NT2/D1 (cell line): Measurements from ENCODE around the gene PRR18.
A peak's percentile ranks its signal among the peaks of the same experiment; 100 is the strongest.

Experiments used
- DNase-seq: peaks from one replicate; pipeline ENCODE4 v3.0.0-alpha.2; 2011; ENCODE audit warnings: low read depth, low spot score
- H3K27me3 ChIP-seq: 2 replicates; pipeline ENCODE4 v1.6.0; 2011; ENCODE audit warnings: mild to moderate bottlenecking; ENCODE audit not compliant: insufficient read length, insufficient read depth
- H3K36me3 ChIP-seq: 2 replicates; pipeline ENCODE4 v1.6.1; 2011; ENCODE audit warnings: mild to moderate bottlenecking, low read length, mixed read lengths; ENCODE audit not compliant: insufficient read depth, insufficient read length
- H3K4me1 ChIP-seq: 2 replicates; pipeline ENCODE4 v1.5.1; 2011; ENCODE audit not compliant: insufficient read depth, insufficient read length
- H3K4me3 ChIP-seq: 2 replicates; pipeline ENCODE4 v1.5.1; 2011; ENCODE audit warnings: low read depth; ENCODE audit not compliant: insufficient read length
- H3K9ac ChIP-seq: 2 replicates; pipeline ENCODE4 v1.6.0; 2011; ENCODE audit warnings: low read depth; ENCODE audit not compliant: insufficient read length
- H3K9me3 ChIP-seq: 2 replicates; pipeline ENCODE4 v1.5.1; 2011; ENCODE audit warnings: mild to moderate bottlenecking, low read length; ENCODE audit not compliant: insufficient read depth
- SUZ12 ChIP-seq: IDR thresholded peaks from 2 replicates; pipeline ENCODE4 v1.6.1; 2011; ENCODE audit not compliant: insufficient read length, insufficient read depth; ENCODE audit errors: extremely low read depth
- YY1 ChIP-seq: IDR thresholded peaks from 2 replicates; pipeline ENCODE4 v1.6.1; 2011; ENCODE audit not compliant: insufficient read length, insufficient read depth
- ZNF274 ChIP-seq: IDR thresholded peaks from 2 replicates; pipeline ENCODE4 v1.6.1; 2011; ENCODE audit warnings: mild to moderate bottlenecking, low read depth, low read length

PRR18 gene

DNA sequence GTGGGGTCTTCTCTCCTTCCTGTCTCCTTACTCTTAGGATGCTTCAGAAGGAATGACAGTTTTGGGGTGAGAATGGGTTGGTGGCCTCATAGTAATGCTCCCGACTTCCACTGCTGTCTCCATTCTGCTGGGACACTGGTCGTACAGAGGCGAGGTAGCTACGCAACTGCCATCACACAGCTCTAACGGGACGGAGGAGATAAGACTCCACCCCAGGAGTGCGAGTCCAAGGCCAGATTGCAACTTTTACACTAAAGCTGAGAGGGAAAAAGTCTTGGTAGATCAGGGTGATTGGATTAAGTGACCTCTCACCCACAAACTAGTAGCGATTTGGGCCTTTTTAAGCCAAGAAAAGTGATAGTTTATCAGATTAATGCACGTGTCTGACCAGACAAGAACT is 1.8 kb upstream of the PRR18 start:
- Histone ChIP-seq H3K4me3 (no peak overlapping the region), H3K4me1 (peaks cover 6% of the 10 kb centered on the region), H3K9ac (no peak overlapping the region), H3K9me3 (no peaks in the 10 kb centered on the region), H3K36me3 (no peaks in the 10 kb centered on the region), H3K27me3 (peaks cover 48% of the 10 kb centered on the region)
- no peak for DNase-seq
- no peak for TF ChIP-seq SUZ12

DNA sequence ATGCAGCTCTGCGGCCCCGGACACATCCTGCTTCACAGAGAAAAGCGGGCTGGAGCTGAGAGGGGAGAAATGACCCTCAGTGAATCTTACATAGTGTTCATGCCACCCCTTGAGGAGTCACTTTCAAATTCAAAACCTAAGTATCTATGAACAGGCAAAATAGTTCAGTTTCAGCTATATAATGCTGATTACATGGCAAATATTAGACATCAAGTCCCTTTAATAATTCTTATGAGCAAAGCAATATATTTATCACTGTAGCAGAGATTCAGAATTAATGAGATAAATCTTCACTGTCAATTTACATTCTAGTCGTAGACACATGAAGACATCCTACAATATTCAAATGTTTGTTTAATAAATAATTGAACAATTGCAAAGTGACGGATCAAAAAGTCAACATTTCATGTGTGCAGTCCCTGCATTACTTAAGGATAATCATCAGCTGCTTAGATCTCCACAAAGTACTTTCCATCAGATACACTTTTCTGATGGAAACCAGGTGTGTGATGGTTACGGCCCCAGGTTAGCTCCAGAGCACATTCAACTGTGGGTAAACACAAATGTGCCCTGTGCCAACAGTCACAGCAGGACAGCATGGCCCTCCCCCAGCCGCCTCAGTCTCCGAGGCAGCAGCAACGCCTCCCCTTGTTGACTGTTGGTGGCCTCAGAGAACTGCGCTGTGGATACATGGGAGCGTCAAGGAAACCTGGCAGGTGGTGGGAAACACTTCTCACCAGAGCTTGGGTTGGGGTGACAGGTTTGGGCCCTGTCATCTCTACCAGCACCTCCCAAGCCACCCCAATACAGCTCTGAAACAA is 787 bp upstream of the PRR18 start:
- H3K36me3 ChIP-seq = no peaks in the 10 kb centered on the region
- H3K4me1 ChIP-seq = peaks cover 6% of the 10 kb centered on the region
- H3K9me3 ChIP-seq = no peaks in the 10 kb centered on the region
- H3K4me3 ChIP-seq = peak overlapping the region; percentile 49
- peaks cover 51% of the 10 kb centered on the region for H3K27me3 ChIP-seq
- no peak for TF ChIP-seq SUZ12
- no peak for TF ChIP-seq YY1
- TF ChIP-seq ZNF274 = no peak
- no peak for DNase-seq
- H3K9ac ChIP-seq = peak overlapping the region; percentile 64

DNA sequence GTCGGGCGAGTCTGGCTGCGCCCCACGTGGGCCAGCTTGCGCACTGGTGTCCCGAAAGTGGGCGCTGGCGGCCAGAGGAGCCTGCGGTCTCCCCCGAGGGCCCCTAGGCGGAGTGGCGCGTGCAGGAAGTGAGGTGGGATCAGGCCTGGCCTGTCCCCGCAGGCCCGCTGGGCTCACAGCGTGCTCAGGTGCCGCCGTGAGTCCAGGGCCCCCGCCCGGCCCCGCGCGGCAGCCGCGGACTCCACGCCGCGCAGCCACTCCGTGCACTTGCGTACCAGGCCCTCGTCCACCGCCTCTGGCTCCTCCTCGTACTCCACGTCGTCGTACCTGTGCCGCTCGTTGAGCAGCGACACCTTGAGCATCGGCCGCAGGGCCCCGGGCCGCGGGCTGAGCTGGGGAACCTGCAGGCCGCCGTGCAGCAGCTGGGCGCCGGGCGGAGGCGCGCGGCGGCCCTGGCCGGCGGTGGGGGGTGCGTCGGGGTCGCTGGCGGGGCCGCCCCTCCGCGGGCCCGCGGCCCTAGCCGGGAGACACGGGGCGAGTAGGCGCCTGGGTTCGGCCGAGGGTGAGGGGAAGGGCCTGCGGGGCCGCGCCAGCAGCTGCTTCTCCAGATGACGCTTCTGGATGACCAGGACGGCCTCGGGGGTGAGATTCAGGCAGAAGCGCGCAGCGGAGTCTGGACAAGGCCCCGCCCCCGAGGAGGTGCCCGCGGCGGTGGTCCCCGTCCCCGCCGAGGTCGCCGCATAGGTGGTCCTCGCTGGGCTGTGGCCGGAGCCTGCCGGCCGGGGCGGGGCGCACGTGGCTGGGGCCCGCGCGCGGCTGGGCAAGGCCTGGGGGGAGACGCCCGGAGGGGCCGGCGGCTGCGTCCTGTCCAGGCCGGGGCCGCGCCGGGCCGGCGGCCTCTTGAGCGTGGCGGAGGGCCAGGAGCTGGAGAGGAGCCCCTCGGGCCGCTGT is 835 bp downstream of the PRR18 start:
- Histone ChIP-seq H3K4me3 (peak overlapping the region; percentile 49), H3K9ac (peak overlapping the region; percentile 64)

DNA sequence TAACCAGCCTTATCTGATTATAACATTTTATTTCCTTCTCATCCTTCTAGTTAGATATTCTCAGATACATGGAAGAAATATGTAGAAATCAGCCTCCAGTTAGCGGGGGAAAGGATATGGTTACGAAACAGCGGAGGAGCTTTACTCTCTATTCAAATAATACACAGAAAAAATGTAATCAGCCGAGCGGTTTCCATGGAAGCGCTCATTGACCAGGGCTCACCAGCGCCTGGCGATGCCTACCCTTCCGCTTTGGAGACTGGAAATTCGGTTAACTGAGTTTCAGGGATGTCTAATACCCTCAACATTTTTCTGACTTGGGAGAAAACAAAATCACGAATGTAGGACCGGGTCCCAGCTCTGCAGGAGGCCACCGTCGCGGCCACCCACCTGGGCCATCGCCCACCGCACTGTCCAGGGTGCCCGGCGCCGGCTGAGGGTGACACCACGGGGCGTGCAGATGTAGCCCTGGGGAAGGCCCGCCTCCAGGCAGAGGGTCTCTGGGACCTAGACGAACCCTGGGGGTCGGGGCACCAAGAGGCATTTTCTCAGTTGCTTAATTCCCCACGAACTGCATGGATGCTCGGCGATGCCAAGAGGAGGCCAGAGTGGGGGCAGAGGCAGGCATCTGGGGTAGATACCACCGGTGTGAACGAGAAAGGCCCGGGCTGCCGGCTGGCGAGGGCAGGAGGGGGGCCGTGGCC is 1.7 kb downstream of the PRR18 start:
- Histone ChIP-seq H3K9ac (no peak overlapping the region), H3K27me3 (peaks cover 51% of the 10 kb centered on the region), H3K9me3 (no peaks in the 10 kb centered on the region), H3K4me3 (peak overlapping the region; percentile 49), H3K4me1 (peaks cover 6% of the 10 kb centered on the region), H3K36me3 (no peaks in the 10 kb centered on the region)
- DNase-seq = no peak
- TF ChIP-seq SUZ12 (no peak), YY1 (no peak)

More for the DNA sequence above, 835 bp downstream of the PRR18 start:
- Histone ChIP-seq H3K4me1 (peaks cover 6% of the 10 kb centered on the region), H3K27me3 (peaks cover 51% of the 10 kb centered on the region), H3K36me3 (no peaks in the 10 kb centered on the region), H3K9me3 (no peaks in the 10 kb centered on the region)
- DNase-seq = no peak
- TF ChIP-seq SUZ12 = no peak
- no peak for TF ChIP-seq ZNF274
- TF ChIP-seq YY1 = no peak

DNA sequence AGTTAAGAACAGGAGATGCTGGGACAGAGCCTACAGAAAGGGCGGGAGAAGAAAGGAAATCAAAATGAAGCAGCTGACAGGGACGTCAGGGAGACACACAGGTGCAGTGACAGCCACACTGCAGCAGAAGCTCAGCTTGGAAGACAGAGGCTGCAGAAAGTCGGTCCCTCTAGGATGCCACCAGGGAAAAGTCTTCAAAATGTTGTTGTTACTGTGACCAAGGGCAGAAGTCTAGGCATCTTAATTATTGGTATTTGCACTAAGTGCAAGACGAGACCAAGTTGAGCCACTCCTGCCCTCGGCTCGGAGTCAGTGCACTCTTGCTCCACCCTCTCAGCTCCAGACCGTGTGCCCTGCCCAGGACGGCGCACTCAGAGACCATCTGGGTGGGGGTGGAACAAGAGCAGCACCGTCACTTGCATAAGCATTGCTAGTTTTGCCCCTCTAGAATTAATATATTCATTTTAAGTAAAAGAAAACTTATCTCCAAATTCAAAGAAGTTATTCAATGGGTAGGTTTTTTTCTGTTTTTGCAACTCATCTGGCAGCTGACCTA is 2.6 kb downstream of the PRR18 start:
- no peaks in the 10 kb centered on the region for H3K36me3 ChIP-seq
- H3K4me3 ChIP-seq = no peak overlapping the region
- H3K4me1 ChIP-seq = peaks cover 6% of the 10 kb centered on the region
- no peak for DNase-seq
- peaks cover 51% of the 10 kb centered on the region for H3K27me3 ChIP-seq
- H3K9me3 ChIP-seq = no peaks in the 10 kb centered on the region
- TF ChIP-seq YY1 = no peak
- TF ChIP-seq SUZ12 = no peak
- no peak for TF ChIP-seq ZNF274
- no peak overlapping the region for H3K9ac ChIP-seq

DNA sequence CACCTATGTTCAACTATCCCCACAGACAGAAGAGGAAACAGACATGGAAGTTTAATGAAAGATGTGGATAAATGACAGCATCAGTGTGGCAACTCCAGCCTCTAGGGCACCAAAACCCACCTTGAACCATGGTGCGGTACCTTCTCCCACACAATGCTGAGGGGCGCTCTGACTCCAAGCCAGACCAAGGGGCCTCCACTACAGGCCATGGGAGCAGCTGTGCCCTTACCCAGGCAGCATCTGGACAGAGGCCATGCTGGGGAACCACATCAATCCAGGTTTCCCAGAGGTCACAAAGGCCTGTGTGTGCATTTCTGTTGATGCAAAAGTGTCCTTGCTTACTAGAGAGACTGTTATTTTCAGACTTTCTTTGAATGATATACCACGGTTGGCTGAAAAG is 4.1 kb downstream of the PRR18 start:
- Histone ChIP-seq H3K9me3 (no peaks in the 10 kb centered on the region), H3K4me1 (peaks cover 2% of the 10 kb centered on the region), H3K4me3 (no peak overlapping the region), H3K27me3 (peaks cover 37% of the 10 kb centered on the region), H3K9ac (no peak overlapping the region), H3K36me3 (no peaks in the 10 kb centered on the region)
- no peak for TF ChIP-seq ZNF274
- no peak for TF ChIP-seq SUZ12
- TF ChIP-seq YY1 = no peak
- DNase-seq = no peak
